GM19438 (cell line): Measurements from ENCODE around the gene UAP1.
A peak's percentile ranks its signal among the peaks of the same experiment; 100 is the strongest.

Experiments used
- ATAC-seq: cut with Tn5 transposase; IDR thresholded peaks from one replicate; pipeline ENCODE4 v1.9.1; 2021; ENCODE audit warnings: low read depth; ENCODE audit not compliant: unreplicated experiment

Gene UAP1

DNA sequence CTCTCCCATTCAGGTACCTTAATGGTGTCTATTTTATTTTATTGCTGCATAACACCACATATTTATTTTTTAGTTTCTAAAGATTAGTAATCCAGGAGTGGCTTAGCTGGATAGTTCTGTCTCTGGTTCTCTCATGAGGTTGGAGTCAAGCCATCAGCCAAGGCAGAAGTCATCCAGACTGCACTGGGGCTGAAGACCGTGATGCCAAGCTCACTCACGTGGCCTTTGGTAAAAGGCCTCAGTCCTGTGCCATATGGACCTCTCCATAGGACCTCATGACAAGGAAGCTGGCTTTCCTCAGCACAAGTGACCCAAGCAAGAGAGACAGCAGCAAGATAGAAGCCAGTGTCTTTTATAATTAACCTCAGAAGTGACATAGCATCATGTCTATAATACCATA, 47.8 kb downstream of the UAP1 start:
- ATAC-seq = no peak

DNA sequence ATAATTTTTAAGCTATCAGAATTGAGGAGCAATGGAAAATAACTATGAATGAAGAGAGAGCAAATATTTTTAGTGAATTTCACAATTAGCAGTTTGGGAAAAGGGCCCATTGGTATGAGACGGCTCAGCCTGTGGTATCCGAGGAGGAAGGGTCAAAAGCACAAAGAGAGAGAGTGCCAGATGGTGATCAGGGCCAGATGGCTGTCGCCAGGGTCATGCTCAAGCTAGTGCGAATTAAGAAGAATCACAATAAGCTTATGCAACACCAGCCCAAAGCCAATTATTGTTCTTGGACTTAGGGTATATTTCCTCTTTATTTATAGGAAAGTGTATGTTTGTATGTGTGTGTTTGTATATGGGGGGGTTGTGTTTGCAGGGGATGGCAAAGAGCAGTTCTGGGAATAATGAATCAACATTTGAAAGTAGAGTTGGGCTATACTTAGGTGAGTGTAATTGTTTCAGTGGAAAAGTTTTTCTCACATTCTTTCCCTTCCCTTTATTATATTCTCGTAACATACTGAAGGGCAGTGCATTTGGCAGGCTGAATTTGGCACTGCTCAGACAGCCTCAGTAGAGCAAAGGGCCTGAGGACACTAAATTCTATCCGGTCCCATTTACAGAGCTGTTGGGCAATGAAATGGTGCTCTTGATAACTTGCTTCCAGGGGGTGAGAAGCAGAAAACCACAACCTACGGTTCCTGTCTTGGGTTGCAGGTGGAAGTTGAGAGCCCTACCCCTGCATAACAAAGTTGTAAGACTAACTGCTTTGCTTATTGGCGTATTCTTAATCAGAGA, 51.3 kb downstream of the UAP1 start:
- ATAC-seq = no peak

DNA sequence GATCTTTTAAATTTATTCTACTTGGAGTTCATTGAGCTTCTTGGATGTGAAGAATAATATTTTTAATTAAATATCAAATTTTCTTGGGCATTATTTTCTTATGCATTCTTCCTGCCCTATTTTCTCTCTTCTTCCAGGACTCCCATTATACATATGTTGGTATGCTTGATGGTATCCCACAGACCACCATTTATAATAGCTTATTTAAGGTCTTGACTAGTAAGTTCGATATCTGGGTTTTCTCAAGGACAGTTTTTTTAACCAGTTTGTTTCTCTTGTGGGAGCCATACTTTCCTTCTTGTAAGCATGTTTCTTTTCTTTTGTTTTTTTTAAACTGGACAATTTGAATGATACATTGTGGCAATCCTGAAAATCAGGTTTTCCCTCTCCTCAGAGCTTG, 55.3 kb downstream of the UAP1 start:
- ATAC-seq = no peak

DNA sequence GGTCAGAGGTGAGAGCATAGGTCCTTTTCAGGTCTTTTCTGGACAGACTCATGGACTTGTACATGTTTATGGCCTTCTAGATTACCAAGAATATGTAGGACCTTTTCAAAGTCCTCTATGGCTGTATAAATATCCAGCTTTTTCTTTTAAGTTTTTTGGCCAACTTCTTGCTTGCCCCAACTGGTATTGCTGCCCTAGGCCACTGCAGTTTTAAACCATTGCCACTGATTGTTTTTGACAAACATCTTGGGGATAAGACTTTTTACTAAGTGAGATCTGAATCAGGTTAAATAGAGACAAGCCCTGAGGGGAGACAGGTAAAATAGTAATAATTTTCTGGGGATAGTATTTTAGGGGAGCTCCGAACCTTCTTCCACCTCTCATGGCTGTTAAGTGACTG, 56.0 kb downstream of the UAP1 start:
- no peak for ATAC-seq

DNA sequence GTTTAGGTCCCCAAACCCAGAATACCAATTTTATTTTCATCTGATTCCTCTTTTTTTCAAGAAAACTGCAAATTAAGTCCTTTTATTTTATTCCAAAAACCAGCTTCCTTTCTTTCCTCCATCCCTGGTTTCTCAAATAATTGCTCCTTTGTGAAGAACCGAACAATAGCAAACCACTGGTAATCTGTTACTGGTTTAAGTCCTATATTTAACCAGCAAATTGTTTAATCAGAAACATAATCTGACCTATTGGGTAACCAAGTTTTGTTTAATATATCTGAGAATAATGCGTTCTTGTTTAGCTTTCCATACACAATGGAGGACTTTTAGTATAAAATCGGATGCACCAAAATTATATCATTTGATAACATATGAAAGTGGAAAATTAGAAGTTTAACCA, 57.6 kb downstream of the UAP1 start:
- no peak for ATAC-seq

- ATAC-seq = no peak
These were observed 59.7 kb downstream of the UAP1 start for GRCh38 chr1:162621256-162621655.

DNA sequence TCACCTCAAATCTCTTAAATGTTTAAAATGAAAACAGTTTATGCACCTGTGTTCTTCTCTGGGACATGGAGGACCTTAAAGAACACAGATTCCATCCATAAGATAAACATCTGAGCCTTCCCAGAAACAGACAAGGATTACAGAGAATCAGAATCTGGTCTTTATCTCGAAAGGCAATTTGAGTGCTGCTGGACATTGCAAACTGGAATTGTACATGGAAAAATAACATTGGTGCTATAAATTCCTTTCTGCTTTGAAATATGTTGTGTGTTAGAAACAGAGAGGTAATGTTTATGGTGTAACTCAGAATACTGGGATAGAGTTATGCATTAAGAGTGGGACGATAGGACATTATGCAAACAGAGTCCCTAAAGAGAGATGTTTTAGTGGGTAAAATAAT, 64.2 kb downstream of the UAP1 start:
- no peak for ATAC-seq

DNA sequence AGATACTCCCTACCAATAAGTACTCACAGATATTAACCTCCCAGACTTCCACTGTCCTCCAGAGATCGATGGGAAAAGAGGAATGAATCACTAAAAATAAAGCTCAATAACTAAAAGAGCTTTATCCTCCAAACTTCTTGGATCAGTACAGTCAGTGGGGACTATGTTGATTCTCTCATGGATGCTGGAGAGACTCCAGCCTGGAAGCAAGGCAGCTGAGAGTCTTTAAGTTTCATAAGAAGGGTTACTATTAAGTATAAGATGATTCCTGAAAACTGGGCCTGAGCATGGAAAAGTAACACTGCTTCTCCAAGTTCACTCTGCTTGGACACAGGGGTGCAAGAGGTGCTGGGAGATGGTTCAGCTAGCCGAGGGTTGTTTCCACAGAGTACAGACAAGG, 64.6 kb downstream of the UAP1 start:
- ATAC-seq = no peak

GRCh38 chr1:162626761-162627160, 65.2 kb downstream of the UAP1 start:
- ATAC-seq = no peak

DNA sequence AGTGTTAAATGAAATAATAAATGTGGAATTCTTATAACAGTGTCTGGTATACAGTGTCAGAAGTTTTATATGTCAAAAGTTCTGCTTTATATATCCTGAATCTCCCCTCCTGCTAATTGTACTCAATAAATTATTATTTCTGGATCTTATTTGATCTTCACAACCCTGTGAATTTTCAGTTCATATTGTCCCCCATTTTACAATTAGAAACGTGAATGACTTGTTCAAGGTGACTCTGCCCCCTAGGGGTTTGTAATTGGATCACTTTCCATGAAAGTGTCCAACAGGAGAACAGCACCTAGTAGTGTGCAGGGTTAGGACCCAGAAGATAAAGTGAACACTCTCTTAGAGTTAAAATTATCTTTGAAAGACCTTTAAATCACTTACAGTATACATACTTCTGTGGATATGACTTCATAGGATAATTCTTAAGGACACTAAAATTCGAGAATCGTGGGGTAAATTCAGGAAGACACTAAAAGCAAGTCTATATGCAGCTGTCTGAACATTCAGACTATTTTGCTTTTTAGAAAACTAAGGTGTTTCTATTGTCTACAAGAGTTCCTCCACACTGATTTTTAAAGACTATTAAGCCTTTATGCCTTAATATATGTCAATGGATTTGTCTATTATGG, 66.3 kb downstream of the UAP1 start:
- no peak for ATAC-seq

- no peak for ATAC-seq
These were observed 67.6 kb downstream of the UAP1 start for GRCh38 chr1:162629077-162629627.

- no peak for ATAC-seq
These were observed 68.1 kb downstream of the UAP1 start for GRCh38 chr1:162629651-162630050.

GRCh38 chr1:162631546-162632191, 70.1 kb downstream of the UAP1 start:
- ATAC-seq = no peak

DNA sequence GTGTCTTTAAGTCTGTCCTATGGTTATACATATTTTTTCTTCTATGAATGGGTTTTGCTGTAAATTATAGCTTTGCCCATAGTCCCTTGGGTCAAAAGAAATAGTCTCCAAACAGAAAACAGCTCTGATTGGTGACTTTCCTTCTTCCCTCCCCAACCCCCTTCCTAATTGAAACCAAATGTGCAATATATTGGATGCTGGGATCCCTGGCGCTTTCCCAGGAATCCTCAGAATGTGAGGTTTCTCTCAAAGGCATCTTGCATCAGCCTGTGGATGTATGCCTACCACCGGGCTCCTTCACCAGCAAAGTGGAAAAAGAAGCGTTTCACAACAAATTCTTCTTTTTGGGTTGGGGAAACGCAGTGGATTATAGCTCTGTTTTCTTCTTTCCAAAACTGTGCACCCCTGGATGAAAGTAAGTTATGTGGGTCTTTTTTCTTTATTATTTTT, 70.7 kb downstream of the UAP1 start, which contains the start of gene DDR2:
Gene DDR2 (plus strand): TSS at position 248 of the 450 bp plus-strand sequence. CDS start 86,600 bp downstream, outside the sequence.
- no peak for ATAC-seq

DNA sequence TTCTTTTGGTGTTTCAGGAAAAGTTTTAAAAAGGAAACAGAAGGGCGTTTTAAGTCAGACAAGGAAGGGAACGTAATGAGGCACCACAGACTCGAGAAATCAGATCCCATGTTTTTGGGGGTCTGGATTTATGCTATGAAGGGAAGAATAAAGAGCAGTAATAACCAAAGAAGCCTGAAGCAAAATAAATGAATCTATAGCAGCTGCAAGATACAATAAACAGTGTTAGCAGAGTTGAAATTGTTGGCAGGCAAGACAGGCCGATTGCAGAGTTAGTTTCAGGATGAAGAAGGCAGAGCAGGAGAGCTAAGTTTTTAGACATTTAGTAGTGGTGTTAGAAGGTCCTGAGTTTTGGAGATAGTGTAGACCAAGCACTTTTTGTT, 71.2 kb downstream of the UAP1 start:
- no peak for ATAC-seq

DNA sequence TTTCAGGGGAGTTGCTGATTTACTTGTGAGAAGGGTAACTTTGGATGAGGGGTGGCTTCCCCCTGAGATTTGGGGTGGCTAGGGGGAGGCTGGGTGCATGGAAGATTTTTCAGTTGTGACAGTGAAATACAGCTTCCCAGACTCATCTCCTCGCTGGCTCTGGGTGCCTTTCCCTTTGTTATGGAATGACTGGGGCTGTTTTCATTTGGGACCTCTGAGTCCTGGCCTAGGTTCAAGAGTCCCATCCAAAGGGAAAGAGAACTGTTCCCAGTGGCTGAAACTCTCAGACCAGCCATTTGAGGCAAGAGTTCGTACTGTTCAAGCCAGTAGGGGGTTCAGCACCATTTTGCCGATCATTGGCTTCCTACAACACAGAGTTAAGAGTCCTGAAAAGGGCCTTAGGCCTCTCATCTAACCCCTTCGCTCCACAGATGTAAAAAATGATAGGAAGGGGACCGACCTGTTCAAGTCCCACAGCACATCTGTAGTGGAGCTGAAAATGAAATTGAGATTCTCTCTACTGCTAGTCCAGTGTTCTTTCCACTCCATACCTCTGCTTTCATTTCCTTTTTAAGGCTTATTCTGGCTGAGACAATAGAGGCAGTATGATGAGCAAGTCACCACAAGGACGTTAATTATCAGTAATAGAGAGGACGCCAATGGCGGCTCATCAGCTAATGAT, 71.7 kb downstream of the UAP1 start:
- no peak for ATAC-seq

- no peak for ATAC-seq
These were observed 73.9 kb downstream of the UAP1 start for GRCh38 chr1:162635418-162635817.

DNA sequence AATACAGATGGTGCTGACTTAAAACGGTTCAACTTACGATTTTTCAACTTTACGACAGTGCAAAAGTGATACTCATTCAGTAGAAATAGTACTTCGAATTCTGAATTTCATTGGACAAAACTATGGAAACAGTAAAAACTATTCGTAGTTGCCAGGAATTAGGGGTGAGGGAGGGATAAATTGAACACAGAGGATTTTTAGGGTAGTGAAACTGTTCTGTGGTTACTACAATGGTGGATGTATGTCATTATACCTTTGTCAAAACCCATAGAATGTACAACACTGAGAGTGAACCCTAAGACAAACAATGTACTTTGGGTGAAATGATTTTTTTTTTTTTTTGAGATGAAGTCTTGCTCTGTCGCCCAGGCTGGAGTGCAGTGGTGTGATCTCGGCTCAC, 78.2 kb downstream of the UAP1 start:
- peak; percentile 74 for ATAC-seq

GRCh38 chr1:162641114-162641513, 79.6 kb downstream of the UAP1 start:
- ATAC-seq = no peak

DNA sequence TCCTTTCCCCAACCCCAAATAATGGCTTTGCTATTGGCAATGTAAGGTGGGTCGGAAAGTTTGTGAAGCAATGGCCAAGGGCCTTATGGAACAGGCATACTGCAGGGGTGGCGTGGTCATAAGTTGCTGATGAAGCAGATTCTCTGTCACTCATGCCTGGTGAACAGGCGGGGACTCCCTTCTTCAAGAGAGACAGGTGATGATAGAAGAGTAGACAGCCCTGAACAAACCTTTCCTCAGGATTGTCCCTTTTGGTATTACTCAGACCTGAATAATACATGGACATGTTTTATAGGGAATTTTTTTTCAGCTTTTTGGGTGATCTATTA, 83.4 kb downstream of the UAP1 start:
- ATAC-seq = no peak

DNA sequence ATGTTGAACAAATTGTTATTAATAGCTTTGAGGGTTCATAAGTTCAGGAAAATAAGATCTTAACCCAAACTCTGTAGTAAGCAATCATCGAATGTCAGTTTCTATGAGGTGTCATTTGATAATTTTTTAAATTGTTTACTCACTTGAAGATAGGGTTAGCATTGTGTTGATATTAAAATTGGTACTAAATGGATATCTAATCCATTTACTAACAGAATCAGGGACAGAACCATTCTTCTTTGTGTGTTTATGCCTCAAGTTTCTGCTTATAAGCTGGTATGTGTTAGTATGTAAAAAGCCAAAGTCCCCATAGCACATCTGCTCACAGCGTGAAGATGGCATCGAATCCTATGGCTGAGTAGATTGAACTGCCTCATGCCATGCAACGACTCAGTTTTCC, 84.1 kb downstream of the UAP1 start:
- no peak for ATAC-seq
